Stimulated activated CD4-positive, alpha-beta T cell treated with anti-CD3 and anti-CD28 coated beads, TNF-alpha, amount 100 ng/mL, for 24 hours (primary cell): ENCODE data around the gene POU6F1.
"Not testable (repeated sequence)": the region's sequence is repeated elsewhere in the genome, so short reads cannot be mapped to it uniquely, and the experiment has no call there.

Experiments used
- DNase-seq, 3 experiments: peaks; one replicate each; pipeline ENCODE4 v3.0.0-alpha.2; 2020; ENCODE audit warnings: low read depth in 3 of 3

The POU6F1 gene, protein sequence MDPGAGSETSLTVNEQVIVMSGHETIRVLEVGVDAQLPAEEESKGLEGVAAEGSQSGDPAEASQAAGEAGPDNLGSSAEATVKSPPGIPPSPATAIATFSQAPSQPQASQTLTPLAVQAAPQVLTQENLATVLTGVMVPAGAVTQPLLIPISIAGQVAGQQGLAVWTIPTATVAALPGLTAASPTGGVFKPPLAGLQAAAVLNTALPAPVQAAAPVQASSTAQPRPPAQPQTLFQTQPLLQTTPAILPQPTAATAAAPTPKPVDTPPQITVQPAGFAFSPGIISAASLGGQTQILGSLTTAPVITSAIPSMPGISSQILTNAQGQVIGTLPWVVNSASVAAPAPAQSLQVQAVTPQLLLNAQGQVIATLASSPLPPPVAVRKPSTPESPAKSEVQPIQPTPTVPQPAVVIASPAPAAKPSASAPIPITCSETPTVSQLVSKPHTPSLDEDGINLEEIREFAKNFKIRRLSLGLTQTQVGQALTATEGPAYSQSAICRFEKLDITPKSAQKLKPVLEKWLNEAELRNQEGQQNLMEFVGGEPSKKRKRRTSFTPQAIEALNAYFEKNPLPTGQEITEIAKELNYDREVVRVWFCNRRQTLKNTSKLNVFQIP

DNA sequence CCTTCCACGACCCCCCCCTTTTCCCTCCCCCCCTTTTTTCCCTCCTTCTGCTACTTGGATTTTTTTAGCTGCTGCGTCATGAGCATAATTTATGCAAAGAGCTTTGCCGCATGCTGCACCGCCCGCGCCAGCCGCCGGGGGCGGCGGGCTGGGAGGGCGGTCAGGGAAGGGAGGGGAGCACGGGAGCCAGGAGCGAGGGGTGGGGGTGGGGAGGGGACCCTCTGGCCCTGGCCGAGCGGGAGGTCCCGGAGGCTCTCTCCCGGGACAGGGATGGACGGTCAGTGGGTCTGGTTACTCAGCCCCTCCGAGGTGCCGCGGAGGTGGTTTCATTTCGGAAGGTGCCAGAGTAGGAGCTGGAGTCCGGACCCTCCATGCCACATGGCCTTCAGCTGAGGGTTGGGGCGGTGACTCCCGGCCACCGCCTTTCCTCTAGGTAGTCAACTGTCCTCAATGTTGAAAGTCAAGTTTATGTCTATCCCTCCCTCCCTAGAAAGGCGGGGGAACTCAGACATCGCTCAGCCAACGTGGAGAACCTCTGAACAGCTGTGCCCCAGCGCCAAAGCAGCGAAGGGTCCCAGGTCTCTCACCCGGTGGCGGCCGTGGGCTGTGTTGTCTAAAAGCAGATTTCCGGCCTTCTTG, at the start of gene POU6F1:
POU6F1 (minus strand) TSS at position 95 of the 639 bp plus-strand sequence. CDS start 11,226 bp downstream, outside the sequence.
- DNase-seq, result peak; percentile 31 to 61 (median 39)

DNA sequence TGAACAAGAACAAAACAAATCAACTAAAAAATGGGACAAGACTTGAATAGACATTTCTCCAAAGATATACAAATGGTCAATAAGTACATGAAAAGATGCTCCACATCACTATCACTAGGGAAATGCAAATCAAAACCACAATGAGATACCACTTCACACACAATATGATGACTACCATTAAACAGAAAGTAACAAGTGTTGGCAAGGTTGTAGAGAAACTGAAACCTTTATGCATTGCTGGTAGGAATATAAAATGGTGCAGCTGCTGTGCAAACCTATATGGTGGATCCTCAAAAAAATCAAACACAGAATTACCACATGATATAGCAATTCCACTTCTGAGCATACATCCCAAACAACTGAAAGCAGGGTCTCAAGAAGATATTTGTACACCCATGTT, 47.2 kb upstream of the POU6F1 start:
- no peak for DNase-seq

DNA sequence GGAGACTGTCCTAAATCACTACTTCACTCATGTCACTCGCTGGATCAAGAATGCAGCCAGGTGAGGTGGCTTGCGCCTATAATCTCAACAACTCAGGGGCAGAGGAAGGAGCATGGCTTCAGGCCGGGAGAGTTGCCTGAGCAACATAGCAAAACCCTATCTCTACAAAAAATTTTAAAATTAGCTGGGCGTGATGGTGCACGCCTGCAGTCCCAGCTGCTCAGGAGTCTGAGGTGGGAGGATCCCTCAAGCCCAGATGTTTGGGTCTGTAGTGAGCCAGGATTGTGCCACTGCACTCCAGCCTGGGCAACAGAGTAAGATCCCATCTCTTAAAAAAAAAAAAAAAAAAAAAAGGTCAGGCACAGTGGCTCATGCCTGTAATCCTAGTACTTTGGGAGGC, 46.4 kb upstream of the POU6F1 start:
- DNase-seq, result no peak

DNA sequence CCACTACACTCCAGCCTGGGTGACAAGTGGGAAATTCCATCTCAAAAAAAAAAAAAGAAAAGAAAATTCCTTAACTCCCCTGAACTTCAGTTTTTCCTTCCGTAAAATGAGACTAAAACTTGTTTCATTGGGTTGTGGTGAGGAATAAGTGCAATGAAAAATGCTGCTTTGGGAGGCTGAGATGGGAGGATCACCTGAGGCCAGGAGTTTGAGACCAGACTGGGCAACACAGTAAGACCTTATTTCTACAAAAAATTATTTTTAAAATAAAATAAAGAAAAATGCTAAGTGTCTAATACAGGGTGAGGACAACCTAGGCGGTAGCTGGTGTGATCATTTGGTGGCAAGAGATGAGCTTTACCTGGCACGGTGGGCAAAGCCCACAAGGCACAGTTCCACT, 45.5 kb upstream of the POU6F1 start:
- DNase-seq, result no peak

DNA sequence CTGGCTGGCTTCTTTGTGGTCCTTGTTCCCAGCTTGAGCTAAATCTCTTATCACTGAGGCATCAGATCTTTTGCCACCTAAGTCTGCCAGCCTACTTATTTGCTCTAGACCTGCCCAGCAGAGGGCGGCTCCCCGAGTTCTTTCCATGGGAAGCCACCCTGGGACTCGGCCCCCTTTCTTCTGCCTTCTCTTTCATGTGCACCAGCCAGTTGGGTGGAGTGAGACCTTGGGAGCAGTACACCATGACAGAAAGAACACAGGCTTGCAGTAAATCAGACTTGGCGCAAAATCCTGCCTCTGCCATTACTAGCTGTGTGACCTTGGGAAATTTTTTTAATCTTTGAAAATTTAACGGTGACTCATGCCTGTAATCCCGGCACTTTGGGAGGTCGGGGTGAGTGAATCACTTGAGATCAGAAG, 44.9 kb upstream of the POU6F1 start:
- no peak for DNase-seq

DNA sequence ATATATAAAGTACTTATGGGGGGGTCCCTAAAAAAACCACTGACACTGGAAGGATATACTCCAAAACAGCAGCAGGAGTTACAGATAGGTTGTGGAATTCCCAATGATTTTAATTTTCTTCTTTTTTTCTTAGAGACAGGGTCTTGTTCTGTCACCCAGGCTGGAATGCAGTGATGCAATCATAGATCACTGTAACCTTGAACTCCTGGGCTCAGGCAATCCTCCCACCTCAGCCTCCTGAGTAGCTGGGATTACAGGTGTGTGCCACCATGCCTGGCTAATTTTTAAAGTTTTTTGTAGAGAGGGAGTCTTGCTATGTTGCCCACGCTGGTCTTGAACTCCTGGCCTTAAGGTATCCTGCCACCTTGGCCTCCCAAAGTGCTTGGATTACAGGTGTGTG, 41.7 kb upstream of the POU6F1 start:
- DNase-seq, result not testable (repeated sequence)

DNA sequence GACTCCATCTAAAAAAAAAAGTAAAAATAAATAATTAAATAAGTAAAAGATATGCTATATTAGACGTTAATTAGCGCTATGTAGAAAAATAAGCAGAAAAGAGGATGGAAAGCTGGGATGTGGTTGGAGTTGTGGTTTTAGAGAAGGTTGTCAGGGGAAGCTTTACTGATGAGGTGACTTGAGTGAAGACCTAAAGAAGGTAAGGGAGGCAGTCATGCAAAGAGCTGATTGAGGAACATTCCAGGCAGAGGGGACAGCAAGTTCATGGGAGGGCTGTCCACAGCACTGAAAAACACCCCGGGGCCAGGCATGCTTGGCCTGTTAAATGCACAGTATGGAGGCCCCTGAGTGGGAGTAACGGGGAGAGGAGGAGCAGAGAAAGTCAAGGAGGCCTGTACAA, 36.7 kb upstream of the POU6F1 start:
- DNase-seq, result no peak

DNA sequence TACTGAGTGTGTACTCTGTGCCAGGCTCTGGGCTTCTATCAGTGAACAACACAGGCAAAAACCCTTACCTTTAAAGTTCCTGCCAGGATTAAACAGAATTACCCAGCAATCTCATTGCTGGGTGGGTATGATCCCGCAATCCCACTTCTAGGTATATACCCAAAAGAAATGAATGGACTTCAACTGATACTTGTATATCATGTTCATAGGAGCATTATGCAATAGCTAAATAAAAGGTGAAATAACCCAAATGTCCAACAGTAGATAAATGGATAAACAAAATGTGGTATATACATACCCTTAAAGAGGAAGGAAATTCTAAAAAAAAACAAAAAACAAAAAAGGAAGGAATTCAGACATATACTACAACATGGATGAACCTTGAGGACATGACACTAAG, 35.4 kb upstream of the POU6F1 start:
- no peak for DNase-seq

DNA sequence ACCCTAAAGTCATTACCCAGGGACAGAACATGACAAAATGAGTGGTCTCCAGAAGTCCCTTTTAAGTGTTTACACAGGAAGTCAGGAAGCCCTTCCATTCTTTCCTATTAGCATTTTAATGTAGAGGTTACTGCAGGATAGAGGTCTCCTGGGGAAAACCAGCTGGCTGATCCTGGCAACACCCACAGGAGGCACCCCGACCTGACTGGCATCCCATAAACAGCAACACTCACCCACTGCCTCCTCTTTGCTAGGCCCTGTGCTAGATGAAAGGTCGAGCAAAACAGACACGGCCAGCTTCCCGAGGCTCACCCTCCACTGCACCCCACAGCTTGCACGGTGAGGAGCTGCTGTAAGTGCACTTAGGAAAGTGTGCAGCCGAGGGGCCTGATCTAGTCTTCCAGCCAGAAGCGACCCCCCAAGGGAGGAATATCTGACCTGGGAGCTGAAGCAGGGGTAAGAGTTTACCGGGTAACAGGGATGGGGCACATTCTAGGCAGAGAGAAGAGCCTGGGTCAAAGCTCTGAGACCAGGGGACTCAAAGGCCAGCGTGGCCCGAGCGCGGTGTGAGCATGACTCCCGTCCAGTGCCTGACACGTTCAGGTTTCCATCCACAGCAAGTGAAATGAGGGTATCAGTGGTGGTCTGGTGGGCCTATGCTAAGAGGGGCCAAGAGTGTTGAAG, 29.8 kb upstream of the POU6F1 start:
- no peak for DNase-seq

DNA sequence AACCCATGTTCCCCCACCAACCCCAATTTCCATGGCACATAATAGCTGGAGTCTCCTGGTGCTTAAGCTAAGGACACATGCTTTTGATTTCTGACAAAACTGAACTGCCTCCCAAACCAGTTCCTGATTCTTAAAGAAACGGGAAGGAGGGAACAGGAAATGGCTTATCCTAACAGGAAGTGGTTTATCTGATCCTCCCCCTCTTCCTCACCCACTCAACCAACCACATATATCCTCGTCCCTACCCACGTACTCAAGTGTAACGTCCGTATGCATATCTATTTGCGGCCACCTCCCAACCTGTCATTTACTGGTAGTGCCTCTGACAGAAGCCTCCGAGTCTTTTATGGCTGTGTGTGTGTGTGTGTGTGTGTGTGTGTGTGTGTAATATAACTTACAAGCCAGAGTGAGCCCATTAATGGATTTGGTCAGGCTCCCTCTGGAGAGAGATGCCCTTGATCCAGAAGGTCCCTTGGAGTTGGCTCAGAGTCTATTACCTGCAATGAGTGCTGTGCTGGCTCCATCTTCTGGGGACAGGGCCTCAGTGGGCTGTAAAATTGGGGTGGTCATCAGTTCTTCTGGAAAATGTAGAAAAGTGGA, 28.5 kb upstream of the POU6F1 start:
- DNase-seq, result no peak

DNA sequence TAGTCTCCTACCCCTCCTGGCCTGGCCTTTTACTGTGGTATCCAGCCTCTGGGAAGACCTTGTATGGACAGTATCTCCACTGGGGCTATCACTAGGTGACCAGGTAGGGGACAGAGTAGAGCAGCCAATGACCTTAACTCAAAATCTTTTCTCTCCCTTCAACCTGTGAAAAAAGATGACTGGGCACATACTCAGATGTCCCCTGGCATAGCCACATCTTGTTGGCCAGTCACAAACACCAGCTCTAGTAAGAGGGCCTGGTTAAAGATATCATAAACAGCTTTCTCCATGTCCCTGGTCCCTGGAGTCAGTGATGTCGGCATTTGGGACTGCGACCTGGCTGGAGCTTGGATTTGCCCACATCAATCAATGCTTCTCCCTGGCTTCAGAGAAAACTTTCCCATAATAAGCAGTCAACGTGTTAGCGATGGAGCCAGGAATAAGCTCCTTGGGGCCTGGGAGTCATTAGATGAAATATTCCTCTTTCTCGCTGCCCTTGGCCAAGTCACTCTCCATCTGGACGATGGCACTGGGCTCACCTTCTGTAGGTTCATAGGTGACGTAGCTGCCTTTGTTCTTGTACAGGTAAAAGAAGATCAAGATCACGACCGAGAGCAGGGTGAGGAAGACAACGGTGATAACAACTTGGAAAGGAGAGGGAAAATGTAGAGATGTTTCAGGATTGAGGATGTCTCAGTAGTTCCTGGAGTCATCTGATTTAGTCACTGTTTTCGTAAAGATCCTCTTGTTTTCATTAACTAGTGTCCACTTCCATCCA, 27.8 kb upstream of the POU6F1 start:
- no peak for DNase-seq

DNA sequence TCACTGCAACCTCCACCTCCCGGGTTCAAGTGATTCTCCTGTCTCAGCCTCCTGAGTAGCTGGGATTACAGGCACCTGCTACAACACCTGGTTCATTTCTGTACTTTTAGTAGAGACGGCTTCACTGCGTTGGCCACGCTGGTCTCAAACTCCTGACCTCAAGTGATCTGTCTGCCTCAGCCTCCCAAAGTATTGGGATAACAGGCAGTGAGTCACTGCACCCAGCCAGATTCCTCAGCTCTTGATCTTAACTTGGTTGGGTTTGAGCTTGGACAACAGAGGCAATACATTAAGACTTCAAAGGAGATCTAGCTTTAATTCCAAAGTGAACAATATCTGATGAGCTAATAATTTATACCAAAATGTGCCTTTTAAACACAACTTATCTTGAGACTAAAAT, 26.4 kb upstream of the POU6F1 start:
- no peak for DNase-seq

DNA sequence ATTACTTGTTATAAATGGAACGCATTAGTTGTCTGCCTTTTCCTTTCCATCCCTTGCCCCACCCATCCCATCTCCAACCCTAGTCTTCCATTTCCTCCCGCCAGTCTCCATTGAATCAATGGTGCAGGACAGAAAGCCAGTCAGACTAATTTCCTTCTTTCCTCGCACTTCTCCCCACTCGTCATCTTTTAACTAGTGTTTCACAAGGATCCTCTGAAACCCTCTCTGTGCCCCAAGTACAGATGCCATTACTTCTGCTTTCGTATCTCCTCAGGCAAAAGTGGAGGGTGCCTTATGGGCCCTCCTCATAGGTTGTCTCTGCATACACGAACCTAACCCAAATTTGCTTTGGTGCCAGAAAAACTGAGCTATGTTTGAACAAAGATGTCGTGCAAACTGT, 25.0 kb upstream of the POU6F1 start:
- no peak for DNase-seq

DNA sequence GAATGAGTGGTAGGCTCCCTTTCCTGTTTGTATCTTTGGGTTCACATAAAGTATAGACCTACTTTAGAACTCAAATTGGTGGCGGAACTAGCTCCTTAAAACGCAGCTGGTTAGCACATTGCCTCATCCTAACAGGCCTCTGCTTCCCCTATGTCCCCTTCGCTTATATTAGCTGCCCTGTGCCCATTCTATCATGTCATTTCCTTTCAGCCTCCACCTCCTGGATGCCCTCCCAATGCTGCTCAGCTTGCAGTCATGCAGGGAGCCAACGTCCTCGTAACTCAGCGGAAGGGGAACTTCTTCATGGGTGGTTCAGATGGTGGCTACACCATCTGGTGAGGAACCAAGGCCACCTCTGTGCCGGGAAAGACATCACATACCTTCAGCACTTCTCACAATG, 24.3 kb upstream of the POU6F1 start:
- DNase-seq, result no peak

DNA sequence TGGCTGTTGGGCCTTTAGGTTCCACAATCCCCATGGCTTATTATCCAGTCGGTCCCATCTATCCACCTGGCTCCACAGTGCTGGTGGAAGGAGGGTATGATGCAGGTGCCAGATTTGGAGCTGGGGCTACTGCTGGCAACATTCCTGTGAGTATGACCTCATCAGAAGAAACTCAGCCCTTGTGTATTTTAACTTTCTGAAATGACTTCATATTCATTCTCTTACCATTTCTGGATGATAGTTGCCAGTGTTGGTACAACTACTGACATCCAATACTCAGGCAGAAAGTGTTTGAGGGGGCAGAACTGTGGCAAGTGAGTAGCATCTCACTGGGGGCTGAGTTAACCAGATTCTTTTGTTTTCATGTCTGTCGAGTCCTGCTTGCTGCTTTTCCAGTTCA, 23.1 kb upstream of the POU6F1 start:
- no peak for DNase-seq

DNA sequence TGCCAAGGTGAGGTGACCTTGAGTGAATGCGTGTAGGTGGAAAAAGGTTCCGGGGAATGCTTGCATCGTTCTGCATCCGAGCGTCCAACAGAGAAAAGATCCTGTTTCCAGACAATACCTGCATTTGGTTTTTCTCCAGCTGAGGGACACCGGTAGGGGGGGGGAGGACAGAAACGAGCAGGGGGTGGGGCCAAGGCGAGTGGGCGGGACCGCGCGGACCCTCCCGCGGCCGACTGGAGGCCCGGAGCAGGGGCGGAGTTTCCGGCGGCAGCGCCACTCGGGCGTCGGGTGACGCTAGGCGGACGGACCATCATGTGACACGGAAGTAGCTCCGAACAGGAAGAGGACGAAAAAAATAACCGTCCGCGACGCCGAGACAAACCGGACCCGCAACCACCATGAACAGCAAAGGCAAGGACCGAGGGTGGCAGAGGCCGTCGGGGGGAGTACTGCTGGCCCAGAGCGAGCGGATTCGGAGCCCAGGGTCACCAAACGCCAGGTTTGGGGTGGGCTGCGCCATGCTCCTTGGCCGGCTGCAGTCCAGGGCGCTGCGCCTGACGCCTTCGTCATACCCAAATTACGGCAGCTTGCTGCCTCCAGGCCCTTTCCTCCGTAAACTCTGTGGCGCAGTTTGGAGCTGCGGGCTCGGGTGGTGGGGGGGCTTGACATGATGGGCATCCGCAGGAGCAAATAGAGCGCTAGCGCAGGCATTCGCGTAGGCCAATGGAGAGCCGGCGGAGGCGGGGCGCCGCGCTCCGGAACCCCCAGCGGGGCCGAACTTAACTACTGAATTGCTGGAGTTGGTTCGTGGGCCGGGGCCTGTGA, 20.9 kb upstream of the POU6F1 start, which contains the start of gene DAZAP2:
DAZAP2 (plus strand) TSS at position 317 of the 825 bp plus-strand sequence; CDS start at position 399, 82 bp downstream.
- DNase-seq, result peak; percentile 85 to 97 (median 92)

DNA sequence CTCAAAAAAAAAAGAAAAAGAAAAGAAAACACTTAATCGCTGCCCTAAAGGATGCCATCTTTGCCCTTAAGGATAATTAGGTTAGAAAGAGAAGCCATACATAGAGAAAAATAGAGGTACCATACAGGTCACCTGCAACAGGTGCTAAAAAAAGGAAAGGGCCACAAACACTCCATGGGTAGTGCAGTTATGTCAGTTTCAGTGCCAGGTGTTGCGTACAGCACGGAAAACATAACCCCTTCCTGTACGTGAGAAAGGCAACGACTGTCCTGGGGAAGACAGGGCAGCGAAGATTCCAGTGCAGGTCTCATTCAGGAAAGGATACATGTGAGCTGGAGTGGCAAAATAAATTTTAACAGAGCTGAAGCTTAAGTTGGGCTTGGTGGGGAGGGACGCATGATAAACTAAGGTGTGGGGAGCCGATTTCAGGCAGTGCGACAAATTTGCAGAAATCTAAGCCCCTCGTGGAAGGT, 20.2 kb upstream of the POU6F1 start:
- DNase-seq, result no peak

DNA sequence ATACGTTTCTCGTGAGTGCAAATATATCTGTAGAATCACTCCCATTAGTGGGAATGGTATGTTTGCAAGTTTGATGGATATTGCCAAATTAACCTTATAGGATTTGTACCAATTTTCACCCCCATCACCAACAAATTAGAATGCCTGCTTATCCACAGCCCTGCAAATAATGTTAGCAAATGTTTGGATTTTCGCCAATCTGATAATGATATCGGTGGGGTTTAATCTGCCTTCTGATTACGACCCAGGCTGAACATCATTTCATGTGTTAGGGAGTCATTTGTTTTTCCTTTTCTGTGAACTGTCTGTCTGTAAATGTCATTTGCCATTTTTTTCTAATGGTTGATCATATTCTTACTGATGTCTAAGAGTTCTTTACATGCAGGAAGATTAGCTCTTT, 16.7 kb upstream of the POU6F1 start:
- DNase-seq, result no peak

DNA sequence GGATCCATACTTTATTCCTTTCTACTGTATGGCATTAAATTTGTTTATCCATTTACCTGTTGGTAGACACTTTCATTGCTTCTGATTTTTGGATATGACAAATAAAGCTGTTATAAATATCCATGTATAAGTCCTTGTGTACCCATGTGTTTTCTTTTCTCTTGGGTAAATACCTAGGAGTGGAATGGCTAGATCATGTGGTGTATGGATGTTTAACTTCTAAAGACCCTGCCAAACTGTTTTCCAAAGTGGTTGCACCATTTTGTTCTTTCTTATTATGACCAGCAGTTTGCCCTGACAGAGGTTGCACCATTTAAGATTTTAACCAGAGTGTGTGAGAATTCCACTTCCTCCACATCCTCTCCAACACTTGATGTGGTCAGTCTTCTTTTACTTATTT, 14.8 kb upstream of the POU6F1 start:
- no peak for DNase-seq
